B cell (primary cell): ENCODE results near the gene EPSTI1. TPM values are rescaled to one million over a fixed set of nuclear protein-coding genes. Genes with fewer than 3 reads are reported as not detected.

Source experiments
- ATAC-seq: fragments of 200-7000 bp; cut with Tn5 transposase; one replicate; pipeline ENCODE4 v1.10.0; 2021; ENCODE audit warnings: low read depth, mild to moderate bottlenecking, moderate number of reproducible peaks, moderate library complexity
- CTCF ChIA-PET: fragments of 350-600 bp; sonication (Branson Sonifier 250); formaldehyde crosslinking; loops from one replicate; lab custom pipeline; 2021; ENCODE audit warnings: antibody characterized with exemption, inconsistent platforms; lab: Charles Lee
- POLR2A ChIA-PET: fragments of 350-600 bp; sonication (Branson Sonifier 250); formaldehyde crosslinking; loops from one replicate; lab custom pipeline; 2021; ENCODE audit warnings: antibody characterized with exemption; lab: Charles Lee
- DNase-seq: peaks from one replicate; pipeline ENCODE4 v3.0.0; 2013
- H2AFZ ChIP-seq: 2 replicates; pipeline ENCODE4 v1.6.1; 2012; ENCODE audit warnings: mild to moderate bottlenecking, low read depth, low read length; ENCODE audit not compliant: insufficient read depth, poor library complexity, severe bottlenecking
- H3K27ac ChIP-seq, 2 donors: 1 replicate in 1 of 2; 2 replicates in 1 of 2; pipeline ENCODE4 v1.5.1; 2012 to 2013; ENCODE audit warnings: low read length in 2 of 2, mild to moderate bottlenecking in 2 of 2, moderate library complexity in 1 of 2
- H3K27me3 ChIP-seq, 4 experiments: fragments of 200-600 bp in 1 of 4; sonication (generic) in 1 of 4; replicated peaks in 1 of 4; 1 replicate in 2 of 4; 2 replicates in 2 of 4; pipeline versions ENCODE4 v1.6.1 to v1.7.0; 2013 to 2016; ENCODE audit warnings: low read length in 3 of 4, mild to moderate bottlenecking in 2 of 4, mixed read lengths in 1 of 4, moderate library complexity in 1 of 4; ENCODE audit not compliant: insufficient read depth in 4 of 4, control insufficient read depth in 3 of 4; ENCODE audit errors: control extremely low read depth in 1 of 4
- H3K36me3 ChIP-seq, 2 experiments: replicated peaks in 1 of 2; 1 replicate in 1 of 2; 2 replicates in 1 of 2; pipeline versions ENCODE4 v1.6.1 to v1.7.1; 2013; ENCODE audit warnings: low read length in 1 of 2; ENCODE audit not compliant: insufficient read depth in 2 of 2, control insufficient read depth in 1 of 2; ENCODE audit errors: control extremely low read depth in 1 of 2, extremely low read depth in 1 of 2
- H3K4me1 ChIP-seq, 2 donors: fragments of 200-600 bp in 1 of 2; sonication (generic) in 1 of 2; 1 replicate in 1 of 2; 2 replicates in 1 of 2; pipeline versions ENCODE4 v1.5.1 to v1.6.1; 2013 to 2017; ENCODE audit warnings: low read length in 2 of 2; ENCODE audit not compliant: control insufficient read depth in 2 of 2, insufficient read depth in 2 of 2
- H3K4me2 ChIP-seq: replicated peaks from 2 replicates; pipeline ENCODE3; 2012; ENCODE audit warnings: mild to moderate bottlenecking, low read depth, low read length; ENCODE audit not compliant: poor library complexity, severe bottlenecking
- H3K4me3 ChIP-seq, 5 experiments: fragments of 200-600 bp in 1 of 5; sonication (generic) in 1 of 5; 1 replicate in 3 of 5; 2 replicates in 2 of 5; pipeline versions ENCODE4 v1.5.1 to v1.7.0; 2011 to 2016; ENCODE audit warnings: low read length in 4 of 5, mild to moderate bottlenecking in 4 of 5, low read depth in 2 of 5, control low read depth in 1 of 5, moderate library complexity in 1 of 5; ENCODE audit not compliant: insufficient read depth in 1 of 5; ENCODE audit errors: control extremely low read depth in 1 of 5, extremely low read depth in 1 of 5
- H3K79me2 ChIP-seq: fragments of 200-600 bp; sonication (generic); one replicate; pipeline ENCODE4 v1.6.0; 2016; ENCODE audit warnings: low read length; ENCODE audit not compliant: control insufficient read depth, insufficient read depth
- H3K9ac ChIP-seq: fragments of 200-600 bp; sonication (generic); 2 replicates; pipeline ENCODE4 v1.6.1; 2017; ENCODE audit warnings: mild to moderate bottlenecking, low read length, moderate library complexity
- H3K9me3 ChIP-seq, 3 donors: one replicate each; pipeline versions ENCODE4 v1.6.1 to v1.7.1; 2013; ENCODE audit warnings: low read length in 2 of 3; ENCODE audit not compliant: control insufficient read depth in 2 of 3, insufficient read depth in 1 of 3; ENCODE audit errors: control extremely low read depth in 1 of 3
- H4K20me1 ChIP-seq: 2 replicates; pipeline ENCODE4 v1.6.0; 2012; ENCODE audit warnings: mild to moderate bottlenecking, low read length; ENCODE audit not compliant: insufficient read depth, control insufficient read depth, poor library complexity, severe bottlenecking
- H3K27ac Mint-ChIP-seq: one replicate; pipeline ENCODE4 v1.8.0; 2021; ENCODE audit warnings: mixed read lengths
- H3K27me3 Mint-ChIP-seq: one replicate; pipeline ENCODE4 v1.8.0; 2021; ENCODE audit warnings: mixed read lengths
- H3K4me1 Mint-ChIP-seq: one replicate; pipeline ENCODE4 v1.8.0; 2021; ENCODE audit warnings: mixed read lengths
- H3K4me3 Mint-ChIP-seq: one replicate; pipeline ENCODE4 v1.8.0; 2021; ENCODE audit warnings: mixed read lengths
- H3K9me3 Mint-ChIP-seq: one replicate; pipeline ENCODE4 v1.8.0; 2022; ENCODE audit warnings: mixed read lengths; ENCODE audit not compliant: insufficient read depth
- EZH2 ChIP-seq: IDR thresholded peaks from 2 replicates; pipeline ENCODE4 v1.6.1; 2012; ENCODE audit warnings: borderline replicate concordance, low read depth, mild to moderate bottlenecking, moderate library complexity, low read length; ENCODE audit not compliant: insufficient read depth, poor library complexity, severe bottlenecking
- WGBS: methylation state at CpG from one replicate; pipeline ENCODE4 v1.1.5; 2013; ENCODE audit warnings: missing lambda C conversion rate; ENCODE audit not compliant: insufficient coverage; 5-methylcytosine and 5-hydroxymethylcytosine counted together
- intact Hi-C: fragments of 100-400 bp; cut with micrococcal nuclease; formaldehyde crosslinking; loops from one replicate; pipeline ENCODE4 v1.10.0; 2022
- polyA plus RNA-seq: library from polyadenylated mRNA; depleted of rRNA; stranded (reverse); fragments of >200 nt; gene quantifications from 2 replicates; pipeline ENCODE4 v1.2.3, GENCODE V29; 2012
- total RNA-seq, 2 donors: library from RNA; stranded (reverse); fragments of 120-200 nt in 1 of 2; gene quantifications; 1 replicate in 1 of 2; 2 replicates in 1 of 2; pipeline versions ENCODE4 v1.2.3 to v1.2.4, GENCODE V29; 2013 to 2022
- TF ChIP-seq, protein P1 (sequence below): fragments of 200-600 bp; IDR thresholded peaks from one replicate; pipeline ENCODE4 v1.8.0; 2022; ENCODE audit warnings: antibody characterized with exemption, mild to moderate bottlenecking

EPSTI1 gene
- total and polyA plus RNA-seq, 2 donors (not counting 1 experiment from before 2014, with no cell fraction given): 13.4 to 41.8 TPM

DNA sequence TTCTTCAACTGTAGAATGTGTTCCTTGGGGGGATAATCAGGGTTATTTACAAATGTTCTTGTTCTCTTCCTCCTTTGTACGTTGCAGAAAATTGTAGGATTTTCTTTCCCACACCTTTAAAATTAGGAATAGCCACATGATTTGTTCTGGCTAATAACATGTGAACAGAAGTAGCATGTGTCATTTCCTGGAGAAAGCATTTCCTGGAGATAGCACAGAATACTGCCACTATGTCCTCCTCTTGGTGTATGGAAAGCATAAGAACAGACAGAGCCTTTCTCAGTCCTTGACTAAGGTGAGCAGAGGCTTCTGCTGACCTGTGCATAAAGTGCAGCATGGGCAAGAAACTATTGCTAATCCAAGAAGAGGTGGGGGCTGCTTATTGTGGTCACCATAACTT, 108.9 kb downstream of the EPSTI1 start:
- no peaks in the 10 kb centered on the region for H3K79me2 ChIP-seq
- H2AFZ ChIP-seq: no peak overlapping the region
- ChIA-PET CTCF (interaction anchor here (1.8 kb wide), 1 partner anchor 920 kb away, joined by 4 read pairs; no protein-coding TSS in a partner anchor), POLR2A (no interaction called here)
- no peaks in the 10 kb centered on the region for H3K9me3 Mint-ChIP-seq
- peaks cover 7% of the 10 kb centered on the region for H3K27me3 Mint-ChIP-seq
- WGBS: no CpG with 5 or more reads among the region's 1 CpG
- H3K4me2 ChIP-seq: no peak overlapping the region
- no peaks in the 10 kb centered on the region for H3K9me3 ChIP-seq
- ATAC-seq: no peak
- peaks cover 0 to 10% of the 10 kb centered on the region in 2 experiments for H3K36me3 ChIP-seq
- intact Hi-C loops: no loop called here
- no peak overlapping the region for H3K27ac Mint-ChIP-seq
- TF ChIP-seq EZH2: no peak
- TF ChIP-seq, protein P1, sequence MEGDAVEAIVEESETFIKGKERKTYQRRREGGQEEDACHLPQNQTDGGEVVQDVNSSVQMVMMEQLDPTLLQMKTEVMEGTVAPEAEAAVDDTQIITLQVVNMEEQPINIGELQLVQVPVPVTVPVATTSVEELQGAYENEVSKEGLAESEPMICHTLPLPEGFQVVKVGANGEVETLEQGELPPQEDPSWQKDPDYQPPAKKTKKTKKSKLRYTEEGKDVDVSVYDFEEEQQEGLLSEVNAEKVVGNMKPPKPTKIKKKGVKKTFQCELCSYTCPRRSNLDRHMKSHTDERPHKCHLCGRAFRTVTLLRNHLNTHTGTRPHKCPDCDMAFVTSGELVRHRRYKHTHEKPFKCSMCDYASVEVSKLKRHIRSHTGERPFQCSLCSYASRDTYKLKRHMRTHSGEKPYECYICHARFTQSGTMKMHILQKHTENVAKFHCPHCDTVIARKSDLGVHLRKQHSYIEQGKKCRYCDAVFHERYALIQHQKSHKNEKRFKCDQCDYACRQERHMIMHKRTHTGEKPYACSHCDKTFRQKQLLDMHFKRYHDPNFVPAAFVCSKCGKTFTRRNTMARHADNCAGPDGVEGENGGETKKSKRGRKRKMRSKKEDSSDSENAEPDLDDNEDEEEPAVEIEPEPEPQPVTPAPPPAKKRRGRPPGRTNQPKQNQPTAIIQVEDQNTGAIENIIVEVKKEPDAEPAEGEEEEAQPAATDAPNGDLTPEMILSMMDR: no peak
- no peak overlapping the region for H3K4me3 ChIP-seq
- no peak overlapping the region for H3K9ac ChIP-seq
- H3K27me3 ChIP-seq: no peaks in the 10 kb centered on the region
- no peak overlapping the region for H3K4me3 Mint-ChIP-seq
- DNase-seq: no peak
- H4K20me1 ChIP-seq: no peaks in the 10 kb centered on the region
- no peak overlapping the region for H3K27ac ChIP-seq
- peaks cover 5% of the 10 kb centered on the region for H3K4me1 Mint-ChIP-seq
- no peaks in the 10 kb centered on the region for H3K4me1 ChIP-seq

DNA sequence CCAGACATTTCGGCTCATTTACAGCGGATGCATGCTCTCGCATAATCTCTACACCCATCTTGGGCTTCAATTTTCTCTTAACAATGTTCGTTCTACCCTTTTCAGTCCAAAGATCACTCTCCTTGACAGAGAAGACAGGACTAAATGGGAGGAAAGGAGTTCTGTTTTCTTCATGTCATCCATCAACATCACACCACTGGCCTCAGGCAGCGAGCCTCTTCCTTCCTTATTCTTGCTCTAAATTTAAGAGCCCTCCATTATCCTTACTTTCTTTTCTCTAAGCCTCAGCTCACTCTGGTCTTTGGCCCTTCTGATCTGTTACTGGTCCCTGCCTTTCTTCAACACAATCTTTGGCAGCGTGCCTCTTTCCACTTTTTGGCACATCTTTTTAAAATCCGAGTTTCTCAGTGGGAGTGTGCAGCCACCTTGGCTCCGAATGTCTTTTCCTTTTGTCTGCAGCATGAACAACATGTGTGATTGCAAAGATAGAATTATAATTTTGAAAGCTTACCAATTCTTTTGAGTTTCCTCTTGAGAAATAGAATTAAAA, 111.9 kb downstream of the EPSTI1 start:
- Mint-ChIP-seq H3K4me1 (peaks cover 25% of the 10 kb centered on the region), H3K4me3 (no peak overlapping the region), H3K27ac (no peak overlapping the region), H3K9me3 (no peaks in the 10 kb centered on the region), H3K27me3 (peaks cover 7% of the 10 kb centered on the region)
- DNase-seq (no peak), ATAC-seq (no peak)
- Histone ChIP-seq H3K9ac (no peak overlapping the region), H3K36me3 (no peaks in the 10 kb centered on the region), H3K4me2 (no peak overlapping the region), H2AFZ (no peak overlapping the region), H3K4me1 (peaks cover 17 to 19% of the 10 kb centered on the region in 2 donors), H3K27me3 (no peaks in the 10 kb centered on the region), H3K27ac (no peak overlapping the region), H3K9me3 (no peaks in the 10 kb centered on the region), H3K4me3 (no peak overlapping the region), H4K20me1 (no peaks in the 10 kb centered on the region), H3K79me2 (no peaks in the 10 kb centered on the region)
- TF ChIP-seq EZH2: no peak
- TF ChIP-seq, protein P1: no peak
- intact Hi-C loops: no loop called here
- 11% methylated on average over 3 of the region's 8 CpGs for WGBS
- ChIA-PET CTCF (no interaction called here), POLR2A (no interaction called here)
